HG02943 (cell line): ENCODE data around the gene ZNF106.

Experiments used
- ATAC-seq: cut with Tn5 transposase; IDR thresholded peaks from one replicate; pipeline ENCODE4 v1.9.1; 2021; ENCODE audit warnings: mild to moderate bottlenecking, low read depth, moderate library complexity; ENCODE audit not compliant: unreplicated experiment

ZNF106 gene

DNA sequence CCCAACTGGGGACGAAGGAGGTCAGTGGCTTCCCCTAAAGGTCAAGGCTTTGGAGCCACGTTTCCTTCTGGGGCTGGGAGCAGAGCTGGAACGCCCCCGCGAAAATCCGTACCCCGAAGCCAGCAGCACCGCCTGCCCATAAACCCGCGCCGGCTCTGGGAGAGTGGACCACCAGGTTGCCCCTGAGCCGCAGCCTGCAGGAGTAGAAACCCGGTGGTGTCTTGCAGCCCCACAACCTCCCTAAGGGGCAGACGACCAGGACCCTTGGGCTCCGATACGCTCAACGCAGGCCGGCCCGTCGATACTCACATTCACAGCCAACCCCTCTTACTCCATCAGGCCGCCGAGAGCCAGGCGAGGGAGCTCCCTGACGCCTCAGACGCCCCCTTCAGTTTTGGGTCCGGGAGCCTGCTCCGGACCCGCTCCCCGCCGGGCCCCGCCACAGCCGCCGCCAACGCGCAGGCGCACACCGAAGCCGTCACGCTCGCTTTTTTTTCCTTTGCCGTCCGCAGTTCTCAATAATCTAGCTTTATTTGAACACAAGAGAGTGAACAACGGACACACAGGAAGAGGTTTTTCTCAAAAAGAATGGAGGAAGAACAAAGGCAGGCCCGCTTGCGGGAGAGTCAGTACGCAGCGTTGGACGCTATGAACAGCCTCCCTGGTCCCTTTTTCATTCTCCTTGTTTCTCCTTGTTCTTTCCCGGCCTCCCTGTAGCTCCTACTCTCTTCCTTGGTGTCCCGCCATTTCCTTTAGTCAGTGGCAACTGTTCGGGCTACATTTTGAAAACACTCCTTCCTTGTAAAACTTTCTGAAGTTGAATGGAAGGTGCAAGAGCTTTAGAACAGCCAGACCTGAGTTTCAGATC lies at the start of gene ZNF106:
TSS of gene ZNF106 (minus strand) at position 471 of the 868 bp plus-strand sequence. CDS start 18,852 bp downstream, outside the sequence.
- peak; percentile 56 for ATAC-seq

DNA sequence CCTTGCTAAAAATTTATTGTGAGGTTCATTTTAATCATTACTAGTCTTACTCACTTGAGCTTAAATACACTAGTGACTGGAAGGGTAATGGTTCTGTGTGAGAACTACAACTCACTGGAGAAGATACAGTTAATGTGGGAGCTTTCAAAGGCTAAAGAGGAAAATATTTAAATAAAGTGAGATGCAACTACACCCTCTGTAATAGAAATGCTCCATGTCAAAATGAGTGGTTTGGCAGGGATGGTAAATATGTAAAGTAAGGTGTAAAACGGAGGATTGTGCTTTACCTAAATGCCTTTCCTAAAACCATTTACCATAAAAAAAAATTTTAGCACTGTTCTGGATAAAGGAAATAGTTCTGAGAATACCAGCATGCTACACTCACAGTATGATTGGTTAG lies 42.3 kb upstream of the ZNF106 start:
- ATAC-seq, result no peak

DNA sequence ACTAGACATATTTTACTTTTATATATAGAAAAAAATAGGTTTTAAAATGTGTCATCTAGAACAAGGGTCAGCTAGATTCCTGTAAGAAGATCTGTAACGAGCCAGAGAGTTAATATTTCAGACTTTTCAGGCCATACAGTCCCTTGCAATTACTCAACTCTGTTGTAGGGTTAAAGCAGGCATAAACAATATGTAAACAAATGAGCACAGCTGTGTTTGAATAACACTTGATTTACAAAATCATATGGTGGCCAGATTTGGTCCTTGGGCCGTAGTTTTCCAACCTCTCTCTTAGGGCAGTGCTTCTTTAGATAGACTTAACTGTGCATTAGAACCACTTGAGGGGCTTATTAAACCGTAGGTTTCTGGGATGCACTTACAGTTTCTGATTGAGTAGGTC lies 38.0 kb upstream of the ZNF106 start:
- no peak for ATAC-seq

DNA sequence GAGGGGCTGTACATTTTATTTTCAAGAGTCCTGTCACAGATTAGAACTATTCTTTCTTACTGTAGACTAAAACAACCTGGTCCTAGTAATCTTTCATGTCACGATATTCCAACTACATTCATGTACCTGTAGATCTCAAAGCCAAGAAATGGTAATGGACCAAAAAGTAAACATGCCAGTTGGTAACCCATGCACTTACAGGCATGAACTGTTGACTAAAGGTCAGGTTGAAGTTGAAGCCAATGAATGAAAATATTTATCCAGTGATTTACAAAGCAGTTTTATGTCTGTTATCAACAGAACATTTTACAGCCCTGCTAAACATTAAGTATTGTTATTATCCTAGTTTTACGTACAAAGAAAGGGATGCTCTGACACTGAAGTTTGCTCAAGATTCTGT lies 32.4 kb upstream of the ZNF106 start:
- ATAC-seq, result no peak

DNA sequence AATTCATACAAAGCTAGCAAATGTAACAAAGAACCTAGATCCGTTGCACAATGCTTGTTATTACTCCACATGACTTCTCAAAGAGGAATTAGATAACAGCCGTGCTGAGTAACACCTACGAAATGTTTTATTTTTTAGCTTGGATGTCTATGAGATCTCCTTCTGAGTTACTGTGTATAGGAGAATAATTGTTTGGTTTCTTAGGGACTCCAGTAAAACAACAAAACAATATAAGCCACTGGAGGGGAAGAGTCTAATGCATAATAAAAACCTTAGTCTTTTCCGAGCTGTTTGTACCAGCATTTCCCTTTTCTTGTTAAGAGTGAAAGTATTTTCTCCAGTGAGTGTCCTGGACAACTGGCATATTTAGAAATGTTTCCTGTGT lies 20.1 kb upstream of the ZNF106 start:
- ATAC-seq, result no peak

DNA sequence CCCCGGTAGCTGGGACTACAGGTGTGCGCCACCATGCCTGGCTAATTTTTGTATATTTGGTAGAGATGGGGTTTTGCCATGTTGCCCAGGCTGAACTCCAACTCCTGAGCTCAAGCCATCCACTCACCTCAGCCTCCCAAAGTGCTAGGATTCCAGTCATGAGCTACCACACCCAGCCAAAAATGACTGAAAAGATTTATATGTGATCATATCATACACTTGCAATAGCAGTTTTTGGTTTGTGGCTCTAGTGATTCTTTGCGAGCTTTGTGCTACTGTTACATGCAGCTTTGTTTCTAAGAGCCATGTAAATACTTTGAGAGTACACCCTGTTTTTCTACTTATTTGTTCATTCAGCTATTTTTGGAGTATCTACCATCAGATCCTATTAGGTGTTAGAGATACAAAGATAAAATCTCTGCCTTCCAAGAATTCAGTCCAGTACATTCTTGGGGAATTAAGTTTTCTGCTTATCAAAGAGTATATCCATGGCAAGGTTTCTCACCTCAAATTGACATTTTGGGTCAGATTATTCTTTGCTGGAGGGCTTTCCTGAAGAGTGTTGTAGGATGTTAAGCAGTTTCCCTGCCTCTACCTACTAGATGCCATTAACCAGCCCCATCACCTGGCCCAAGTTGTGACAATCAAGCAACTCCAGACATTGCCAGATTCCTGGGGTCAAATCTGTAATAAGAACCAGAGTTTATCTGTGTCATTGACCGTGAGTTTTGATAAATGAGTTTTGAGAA lies 19.5 kb upstream of the ZNF106 start:
- ATAC-seq, result no peak

DNA sequence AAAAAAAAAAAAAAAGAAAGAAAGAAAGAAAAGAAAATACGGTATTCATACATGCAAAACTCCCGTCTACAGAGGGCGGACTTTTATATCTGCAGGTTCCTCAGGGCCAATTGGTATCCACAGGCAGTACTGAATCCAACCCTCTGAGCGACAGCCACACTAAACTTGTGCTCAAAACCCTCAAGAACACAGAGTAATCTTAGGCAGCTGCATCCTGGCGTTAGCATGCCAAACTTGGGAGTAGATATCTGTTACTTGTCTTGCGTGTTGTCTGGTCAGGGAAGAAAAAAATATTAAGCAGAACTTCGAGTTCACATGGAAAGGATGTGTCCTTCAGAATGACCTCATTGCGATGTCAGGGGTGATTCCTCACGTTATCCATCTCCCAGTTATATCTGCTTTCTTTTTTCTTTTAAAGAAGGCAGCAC lies 17.3 kb upstream of the ZNF106 start:
- no peak for ATAC-seq

DNA sequence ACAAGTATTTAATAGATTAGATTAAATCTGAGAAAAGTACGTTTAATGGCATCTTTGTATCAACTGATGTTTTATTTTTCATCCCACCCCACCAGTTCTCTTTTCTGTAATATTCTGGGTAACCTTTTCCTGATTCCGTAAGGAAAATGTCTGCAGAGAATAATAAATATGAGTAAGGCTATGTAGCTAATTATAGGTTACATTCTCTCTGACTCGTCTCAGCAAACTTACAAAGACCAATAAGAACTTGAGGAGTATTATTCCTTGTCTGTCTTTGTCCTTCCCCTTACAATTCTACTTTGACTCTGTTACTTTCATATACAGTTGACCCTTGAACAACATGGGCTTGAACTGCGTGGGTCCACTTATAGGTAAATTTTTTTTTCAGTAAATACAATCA lies 16.6 kb upstream of the ZNF106 start:
- no peak for ATAC-seq

DNA sequence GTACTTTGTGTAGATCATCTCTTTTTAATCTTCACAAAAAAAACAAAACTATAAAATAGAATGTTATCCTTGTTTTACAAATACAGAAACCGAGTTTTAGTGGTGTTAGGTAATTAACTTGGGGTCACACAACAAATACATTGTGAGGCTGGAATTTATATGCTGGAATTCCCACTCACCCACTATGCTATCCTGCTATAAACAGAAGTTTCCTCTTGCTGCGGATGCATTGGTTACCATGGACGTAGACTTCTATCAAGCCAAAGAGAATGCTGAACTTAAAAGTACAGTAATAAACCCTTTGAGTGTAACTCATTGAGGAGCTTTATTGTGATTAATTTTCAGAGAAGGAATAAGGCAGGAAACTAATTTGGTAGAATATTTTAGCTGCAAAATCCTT lies 13.7 kb upstream of the ZNF106 start:
- no peak for ATAC-seq

DNA sequence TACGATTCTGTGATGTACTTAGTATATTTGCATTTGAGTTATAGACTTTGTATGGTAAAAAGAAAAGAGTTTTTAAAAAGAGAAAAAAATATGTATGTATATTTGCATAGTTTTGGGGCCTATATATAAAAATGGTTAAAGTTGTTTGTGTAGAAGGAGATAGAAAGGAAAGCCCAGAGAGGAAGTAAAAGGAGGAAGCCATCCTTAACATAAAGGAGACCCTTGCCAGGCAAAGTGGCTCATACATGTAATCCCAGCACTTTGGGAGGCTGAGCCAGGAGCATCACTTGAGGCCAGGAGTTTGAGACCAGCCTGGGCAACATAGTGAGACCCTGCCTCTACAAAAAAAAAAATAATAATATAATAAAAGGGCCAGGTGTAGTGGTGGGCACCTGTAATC lies 12.9 kb upstream of the ZNF106 start:
- no peak for ATAC-seq

DNA sequence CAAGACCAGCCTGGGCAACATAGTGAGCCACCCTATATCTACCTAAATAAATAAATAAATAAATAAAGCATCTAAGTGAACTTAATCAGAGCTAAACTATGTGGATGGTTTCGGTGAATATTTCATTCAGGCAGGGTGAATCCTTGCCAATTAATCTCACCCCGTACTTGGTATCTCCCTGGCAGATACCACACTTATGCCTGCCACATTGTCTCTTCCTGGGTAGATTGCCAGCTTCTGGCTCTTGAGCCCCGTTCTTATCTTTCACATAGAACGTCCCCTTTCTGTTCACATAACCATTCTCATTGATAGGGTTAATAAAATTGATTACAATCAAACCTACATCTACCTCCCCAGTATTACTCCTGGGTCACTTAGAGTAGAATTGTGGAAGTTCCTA lies 11.5 kb upstream of the ZNF106 start:
- no peak for ATAC-seq

DNA sequence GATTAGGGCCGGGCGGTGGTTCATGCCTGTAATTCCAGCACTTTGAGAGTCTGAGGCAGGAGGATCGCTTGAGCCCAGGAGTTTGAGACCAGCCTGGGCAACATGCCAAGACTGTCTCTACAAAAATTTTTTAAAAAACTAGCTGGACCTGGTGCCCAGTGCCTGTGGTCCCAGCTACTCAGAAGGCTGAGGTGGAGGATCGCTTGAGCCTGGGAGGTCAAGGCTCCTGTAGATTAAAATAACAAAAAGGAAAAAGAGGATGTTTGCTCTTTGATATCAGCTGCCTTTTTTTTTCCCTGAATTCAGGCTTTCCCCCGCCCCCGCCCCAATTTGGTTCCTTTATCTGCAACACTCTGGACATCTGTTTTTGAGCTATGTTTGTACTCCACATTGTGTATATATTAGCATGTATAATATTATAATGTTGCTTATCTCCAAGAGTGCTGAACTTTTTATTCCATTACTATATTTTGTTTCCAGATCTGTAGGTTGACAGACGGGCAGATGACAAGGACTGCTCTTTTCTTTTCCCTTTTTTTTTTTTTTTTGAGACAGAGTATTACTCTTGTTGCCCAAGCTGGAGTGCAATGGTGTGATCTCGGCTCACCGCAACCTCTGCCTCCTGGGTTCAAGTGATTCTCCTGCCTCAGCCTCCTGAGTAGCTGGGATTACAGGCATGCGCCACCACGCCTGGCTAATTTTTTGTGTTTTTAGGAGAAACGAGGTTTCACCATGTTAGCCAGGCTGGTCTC lies 9.1 kb upstream of the ZNF106 start:
- no peak for ATAC-seq

DNA sequence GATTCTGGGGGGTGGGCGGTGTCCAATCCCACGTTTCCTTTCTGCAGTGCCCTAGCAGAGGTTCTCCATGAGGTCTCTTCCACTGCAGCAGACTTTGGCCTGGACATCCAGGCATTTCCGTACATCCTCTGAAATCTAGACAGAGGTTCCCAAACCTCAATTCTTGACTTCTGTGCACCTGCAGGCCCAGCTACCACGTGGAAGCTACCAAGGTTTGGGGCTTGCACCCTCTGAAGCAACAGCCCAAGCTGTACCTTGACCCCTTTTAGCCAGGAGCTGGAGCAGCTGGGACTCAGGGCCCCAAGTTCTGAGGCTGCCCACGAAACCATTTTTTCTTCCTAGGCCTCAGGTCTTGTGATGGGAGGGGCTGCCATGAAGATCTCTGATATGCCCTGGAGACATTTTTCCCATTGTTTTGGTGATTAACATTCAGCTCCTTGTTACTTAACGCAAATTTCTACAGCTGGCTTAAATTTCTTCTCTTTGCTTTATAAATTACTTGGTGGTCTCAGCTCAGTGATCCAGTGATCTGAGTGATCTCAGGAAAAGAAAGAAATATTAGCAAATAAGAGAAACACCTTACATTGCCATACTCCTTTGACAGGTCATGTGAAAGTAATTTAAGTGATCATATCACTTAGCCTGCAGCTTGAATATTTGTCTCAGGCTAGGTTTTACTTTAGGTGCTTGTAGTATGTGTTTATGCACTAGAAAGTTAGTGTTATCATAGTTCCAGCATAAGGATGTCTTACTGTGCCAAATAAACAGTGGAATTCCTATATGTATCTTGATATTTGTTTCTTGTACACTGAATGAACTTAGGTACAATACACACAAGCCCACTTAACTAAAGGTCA lies 7.5 kb upstream of the ZNF106 start:
- no peak for ATAC-seq

DNA sequence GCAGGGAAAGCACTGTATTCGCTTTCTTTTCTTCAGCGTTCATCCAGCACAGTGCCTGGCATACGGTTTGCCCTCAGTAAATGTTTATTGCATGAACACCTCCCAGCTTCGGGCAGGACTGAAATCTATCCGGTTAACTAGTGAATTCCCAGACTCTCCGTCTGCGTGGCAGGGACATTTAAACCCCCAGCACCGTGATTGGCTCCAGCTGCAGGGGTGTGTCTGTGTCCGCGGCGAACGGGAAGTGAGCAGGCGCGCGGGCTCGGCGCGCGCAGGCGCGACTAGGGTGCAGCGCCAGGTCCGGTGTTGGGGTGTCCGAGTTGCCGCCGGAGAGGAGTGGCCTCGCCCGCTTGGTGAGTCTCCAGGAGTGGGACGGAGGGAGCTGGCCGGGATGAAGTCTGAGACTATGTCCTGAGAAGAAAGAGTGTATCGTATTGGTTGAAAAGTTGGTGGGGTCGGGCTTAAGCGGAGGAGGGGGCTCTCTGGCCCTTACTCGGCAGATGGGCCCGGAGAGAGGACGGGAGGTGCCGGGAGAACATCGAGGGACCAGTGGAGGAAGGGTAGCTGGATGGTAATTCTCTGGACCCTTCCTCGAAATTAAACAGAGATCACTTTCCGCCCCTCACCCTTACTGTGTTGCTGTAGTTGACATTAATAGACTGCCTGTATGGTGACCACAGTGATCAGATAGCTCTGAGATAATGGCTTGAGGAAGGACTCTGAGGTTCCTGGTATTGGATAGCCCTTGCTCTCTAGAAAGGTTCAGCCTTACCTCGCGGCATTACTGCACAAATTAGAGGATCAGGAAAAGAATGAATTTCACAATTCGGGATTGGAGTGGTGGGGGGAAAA lies 4.6 kb upstream of the ZNF106 start, which contains the start of gene SNAP23:
TSS of gene SNAP23 (plus strand) at position 274 of the 852 bp plus-strand sequence. CDS start 16,213 bp downstream, outside the sequence.
- peak; percentile 63 for ATAC-seq

DNA sequence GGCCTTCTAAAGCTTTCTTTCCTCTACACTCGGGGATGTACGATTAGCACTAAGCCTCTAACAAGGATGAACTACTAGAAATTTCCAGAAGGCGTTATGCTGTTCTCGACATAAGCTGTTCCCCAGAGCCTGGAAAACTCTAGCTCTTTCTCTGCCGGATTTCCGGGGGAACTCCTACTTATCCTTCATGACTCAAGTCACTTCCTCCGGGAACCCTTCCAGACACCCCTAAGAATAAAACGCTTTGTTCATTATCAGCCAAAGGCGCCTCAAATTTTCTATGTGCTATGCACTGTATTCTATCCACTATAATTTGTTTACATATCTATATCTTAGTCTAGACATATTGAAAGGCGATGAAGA lies 4.0 kb upstream of the ZNF106 start:
- no peak for ATAC-seq

DNA sequence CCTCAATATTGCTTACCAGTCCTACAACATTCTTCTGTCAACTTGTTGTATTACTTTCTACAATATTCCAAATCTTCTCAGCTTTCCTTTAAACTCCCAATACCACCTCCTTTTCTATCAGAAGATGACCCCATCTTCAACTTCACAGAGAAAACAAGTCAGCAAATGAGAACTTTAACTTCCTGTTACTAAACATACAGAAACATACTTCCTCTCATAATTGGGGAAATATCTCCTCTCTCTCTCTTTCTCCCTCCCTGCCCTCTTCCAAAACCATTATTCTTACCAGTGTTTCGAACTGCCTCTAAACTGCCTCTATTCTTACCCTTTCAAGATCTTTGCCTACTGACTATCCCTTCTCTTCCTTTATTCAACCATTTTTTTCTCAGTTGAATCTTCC lies 2.7 kb upstream of the ZNF106 start:
- no peak for ATAC-seq

DNA sequence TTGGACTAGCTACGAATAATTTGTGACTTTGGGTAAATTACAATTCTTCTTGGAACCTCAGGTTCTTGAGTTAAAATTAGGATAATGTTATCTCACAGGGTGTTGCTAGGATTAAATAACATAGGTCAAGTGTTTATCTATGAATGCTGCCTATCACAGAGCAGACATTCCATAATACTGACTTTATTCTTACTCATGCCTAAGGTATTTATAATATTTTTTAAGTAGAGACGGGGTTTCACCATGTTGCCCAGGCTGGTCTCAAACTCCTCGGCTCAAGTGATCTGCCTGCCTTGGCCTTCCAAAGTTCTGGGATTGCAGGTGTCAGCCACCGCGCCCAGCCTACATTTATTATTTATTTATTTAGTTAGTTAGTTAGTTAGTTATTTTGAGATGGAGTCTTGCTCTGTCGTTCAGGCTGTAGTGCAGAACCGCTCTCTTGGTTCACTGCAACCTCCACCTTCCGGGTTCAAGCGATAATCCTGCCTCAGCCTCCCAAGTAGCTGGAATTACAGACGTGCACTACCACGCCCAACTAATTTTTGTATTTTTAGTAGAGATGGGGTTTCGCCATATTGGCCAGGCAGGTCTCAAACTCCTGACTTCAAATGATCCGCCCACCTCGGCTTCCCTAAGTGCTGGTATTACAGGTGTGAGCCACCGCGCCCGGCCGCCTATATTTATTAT lies 741 bp upstream of the ZNF106 start:
- ATAC-seq, result no peak

DNA sequence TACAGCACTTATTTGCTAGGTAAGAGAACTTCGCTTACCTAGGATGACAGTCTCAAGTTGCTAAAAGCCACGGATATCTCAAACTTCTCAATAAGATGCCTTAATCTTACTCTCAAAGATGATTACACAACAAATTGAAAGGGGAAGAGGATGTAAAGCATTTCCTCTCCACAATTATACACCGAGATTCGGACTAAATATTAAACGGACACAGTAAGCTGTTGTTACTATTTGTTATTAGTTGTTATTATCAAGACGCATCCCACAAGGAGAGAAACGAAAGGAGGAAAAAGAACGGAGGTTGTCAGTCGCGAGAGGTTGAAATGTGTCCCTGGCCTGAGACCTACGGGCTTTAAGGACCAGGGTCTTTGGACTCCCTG lies 660 bp downstream of the ZNF106 start:
- no peak for ATAC-seq

DNA sequence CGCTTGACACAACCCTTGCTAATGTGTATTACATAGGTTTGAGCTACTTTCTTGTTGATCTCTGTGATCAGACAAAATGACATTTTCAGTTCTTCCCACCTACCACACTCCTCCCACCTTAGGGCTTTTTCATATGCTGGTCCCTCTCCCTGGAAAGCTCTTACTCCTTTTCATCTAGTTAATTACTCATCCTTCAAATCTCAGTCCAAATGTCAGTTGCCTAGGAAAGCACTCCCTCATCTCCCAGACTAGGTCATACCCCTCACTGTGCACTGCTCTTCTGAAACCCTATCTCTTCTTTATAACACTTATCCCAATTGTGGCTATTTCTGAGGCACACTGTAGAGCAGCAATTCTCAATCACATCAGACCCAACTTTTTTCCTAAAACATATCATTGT lies 7.3 kb downstream of the ZNF106 start:
- no peak for ATAC-seq
